Erythroblast (primary cell): Measurements from ENCODE around the gene ECM1.

Experiments used
- GATA1 ChIP-seq: IDR thresholded peaks from 2 replicates; pipeline ENCODE4 v1.6.1; 2011; ENCODE audit warnings: low read depth, mild to moderate bottlenecking, control low read depth, low read length, moderate library complexity
- POLR2A ChIP-seq: IDR thresholded peaks from 2 replicates; pipeline ENCODE4 v1.6.1; 2011; ENCODE audit warnings: mild to moderate bottlenecking, low read length

DNA sequence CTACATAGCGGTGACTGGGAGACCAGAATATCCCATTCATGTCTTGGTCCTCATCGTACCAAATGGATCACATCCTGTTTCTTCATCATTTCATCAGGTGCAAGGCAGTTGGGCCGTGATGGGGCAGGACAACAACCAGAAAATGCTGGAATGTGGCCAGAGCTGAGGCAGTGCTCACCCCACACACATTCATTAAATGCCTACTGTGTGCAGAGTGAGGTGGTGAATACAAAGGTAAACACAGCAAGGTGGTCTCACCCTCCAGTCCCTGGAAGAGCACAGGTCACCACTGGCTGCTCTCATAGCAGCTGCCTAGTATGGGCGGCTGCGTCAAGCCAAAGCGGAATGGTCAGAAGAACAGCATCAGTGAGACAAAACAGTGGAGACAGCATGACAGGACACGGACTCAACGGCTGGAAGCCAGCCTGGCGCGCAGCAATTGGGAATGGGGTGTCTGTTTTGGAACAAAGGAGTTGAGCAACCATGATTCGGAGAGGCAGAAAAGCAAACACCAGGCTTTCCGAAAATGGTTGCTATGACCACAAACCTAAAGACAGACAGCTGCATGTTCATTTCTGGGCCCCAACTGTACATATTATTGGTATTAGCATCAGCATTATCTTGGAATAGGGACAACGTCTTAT is 35.7 kb downstream of the ECM1 start:
- TF ChIP-seq POLR2A (no peak), GATA1 (no peak)
